Activated CD4-positive, alpha-beta T cell treated with anti-CD3 and anti-CD28 coated beads for 36 hours (primary cell): ENCODE measurements around the gene HOXA10. TPM values are rescaled to one million over a fixed set of nuclear protein-coding genes. Genes with fewer than 3 reads are reported as not detected.

Source experiments
- ATAC-seq: fragments of 200-7000 bp; cut with Tn5 transposase; one replicate; pipeline ENCODE4 v1.10.0; 2021; ENCODE audit warnings: mild to moderate bottlenecking, moderate library complexity
- CTCF ChIA-PET: fragments of 350-600 bp; sonication (Branson Sonifier 250); formaldehyde crosslinking; loops from one replicate; lab custom pipeline; 2021; ENCODE audit warnings: antibody characterized with exemption; lab: Charles Lee
- POLR2A ChIA-PET: fragments of 350-600 bp; sonication (Branson Sonifier 250); formaldehyde crosslinking; loops from one replicate; lab custom pipeline; 2021; ENCODE audit warnings: antibody characterized with exemption, inconsistent platforms; lab: Charles Lee
- DNase-seq: peaks from one replicate; pipeline ENCODE4 v3.0.0-alpha.2; 2020
- H3K27ac Mint-ChIP-seq: one replicate; pipeline ENCODE4 v1.8.0; 2021; ENCODE audit warnings: mixed read lengths
- H3K27me3 Mint-ChIP-seq: one replicate; pipeline ENCODE4 v1.8.0; 2021; ENCODE audit warnings: mixed read lengths
- H3K36me3 Mint-ChIP-seq: one replicate; pipeline ENCODE4 v1.8.0; 2021; ENCODE audit warnings: low read depth, mixed read lengths
- H3K4me1 Mint-ChIP-seq: one replicate; pipeline ENCODE4 v1.8.0; 2021; ENCODE audit warnings: mixed read lengths
- H3K4me3 Mint-ChIP-seq: one replicate; pipeline ENCODE4 v1.8.0; 2021; ENCODE audit warnings: mild to moderate bottlenecking, moderate library complexity, mixed read lengths
- H3K9me3 Mint-ChIP-seq: one replicate; pipeline ENCODE4 v1.8.0; 2021; ENCODE audit warnings: low read depth, mixed read lengths
- intact Hi-C, 2 experiments: fragments of 100-400 bp; cut with DNase I in 1 of 2; cut with micrococcal nuclease in 1 of 2; formaldehyde crosslinking; loops; one replicate each; pipeline versions ENCODE4 v1.14.2 to v1.15.1; 2022 to 2024; cut with DNase I, micrococcal nuclease
- total RNA-seq, 2 experiments: library from RNA; stranded (reverse); gene quantifications; one replicate each; pipeline ENCODE4 v1.2.3, GENCODE V29; 2021

The HOXA10 gene
- total RNA-seq, 2 experiments from 2014 or later: not detected

DNA sequence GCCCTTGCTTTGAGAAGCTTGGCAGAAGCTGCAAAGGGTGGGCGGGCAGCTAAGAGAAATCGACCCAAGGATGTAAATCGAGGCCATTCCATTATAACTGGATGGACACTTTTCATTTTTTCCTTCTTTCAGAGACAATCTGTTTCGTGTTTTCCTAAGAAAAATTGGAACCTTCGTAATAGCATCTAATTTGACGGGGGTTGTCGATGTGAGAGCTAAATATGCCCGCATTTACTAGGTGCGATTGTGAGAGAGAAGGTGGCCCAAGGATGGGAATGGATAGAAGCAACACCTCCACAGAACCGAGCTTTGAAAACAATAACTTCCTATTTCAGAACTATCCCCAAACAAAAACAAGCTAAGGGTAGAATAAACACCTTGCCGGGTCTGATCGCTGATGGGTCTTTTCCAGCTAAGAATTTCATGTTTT is 42.7 kb downstream of the HOXA10 start:
- Mint-ChIP-seq H3K27me3 (peaks cover 39% of the 10 kb centered on the region), H3K4me3 (peak overlapping the region; percentile 56), H3K27ac (no peak overlapping the region), H3K9me3 (no peaks in the 10 kb centered on the region), H3K4me1 (peaks cover 19% of the 10 kb centered on the region), H3K36me3 (no peaks in the 10 kb centered on the region)
- CTCF ChIA-PET: interaction anchor here (1.1 kb wide), 2 partner anchors 17 to 19 kb away, joined by 3 read pairs; no protein-coding TSS in a partner anchor
- intact Hi-C loops: loop anchor here in 1 of 2 experiments (5.0 kb wide), 1 partner anchor 34 kb away; the partner anchor contains the start of gene HOXA1
- DNase-seq (no peak), ATAC-seq (no peak)
- POLR2A ChIA-PET: no interaction called here

DNA sequence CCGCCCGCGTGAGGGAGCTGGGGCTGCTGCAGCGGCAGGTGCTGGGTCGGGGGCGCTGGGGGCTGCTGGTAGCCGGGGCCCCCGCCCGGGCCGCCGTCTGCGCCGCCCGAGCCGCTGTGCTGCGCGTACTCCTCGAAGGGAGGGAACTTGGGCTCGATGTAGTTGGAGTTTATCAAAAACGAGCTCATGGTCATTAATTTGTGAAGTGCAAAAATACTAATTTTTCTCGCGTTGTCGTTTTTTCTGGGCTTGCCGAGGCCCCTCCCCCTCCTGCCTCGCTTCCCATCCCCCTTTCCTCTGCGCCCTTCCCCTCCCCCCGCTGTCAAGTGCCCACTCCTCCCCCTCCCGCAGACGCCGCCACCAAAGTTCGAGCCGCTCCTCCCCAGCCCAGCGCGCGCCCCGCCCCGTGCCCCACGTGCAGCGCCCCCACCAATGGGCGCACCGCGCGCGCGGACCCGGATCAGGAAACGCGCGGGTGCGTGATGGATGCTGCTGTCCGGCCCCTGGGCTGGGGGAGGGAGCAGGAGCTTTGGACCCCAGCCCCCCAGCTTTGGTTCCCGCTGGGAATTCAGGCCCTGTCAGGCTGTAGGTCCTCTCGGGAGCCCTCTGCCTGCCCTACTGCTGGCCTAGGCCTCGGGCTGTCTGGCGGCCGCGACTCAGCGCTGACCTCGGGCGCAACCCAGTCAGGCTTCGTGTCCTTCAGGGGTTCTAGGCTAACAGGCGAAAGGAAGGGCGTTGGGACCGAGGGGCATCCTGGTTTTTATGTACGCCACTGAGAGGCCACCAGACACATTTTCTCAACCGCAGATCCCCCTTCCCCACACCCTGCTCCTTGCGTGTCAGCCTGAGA is 43.4 kb downstream of the HOXA10 start, which contains the start of gene HOXA4:
Gene HOXA4 (minus strand): TSS at position 218 of the 850 bp plus-strand sequence. CDS start 24 bp downstream, at position 194.
- peaks cover 17% of the 10 kb centered on the region for H3K4me1 Mint-ChIP-seq
- peak within 1 kb of the TSS; percentile 42 for H3K27ac Mint-ChIP-seq
- ChIA-PET CTCF (interaction anchor here (1.1 kb wide), 2 partner anchors 17 to 20 kb away, joined by 3 read pairs; no protein-coding TSS in a partner anchor), POLR2A (no interaction called here)
- peaks cover 38% of the 10 kb centered on the region for H3K27me3 Mint-ChIP-seq
- DNase-seq (peak; percentile 83), ATAC-seq (peak; percentile 87)
- intact Hi-C loops: loop anchor here in 1 of 2 experiments (5.0 kb wide), 1 partner anchor 33 kb away; the partner anchor contains the start of gene HOXA1
- no peaks in the 10 kb centered on the region for H3K9me3 Mint-ChIP-seq
- H3K36me3 Mint-ChIP-seq: no peaks in the 10 kb centered on the region
- peak within 1 kb of the TSS; percentile 56 for H3K4me3 Mint-ChIP-seq

DNA sequence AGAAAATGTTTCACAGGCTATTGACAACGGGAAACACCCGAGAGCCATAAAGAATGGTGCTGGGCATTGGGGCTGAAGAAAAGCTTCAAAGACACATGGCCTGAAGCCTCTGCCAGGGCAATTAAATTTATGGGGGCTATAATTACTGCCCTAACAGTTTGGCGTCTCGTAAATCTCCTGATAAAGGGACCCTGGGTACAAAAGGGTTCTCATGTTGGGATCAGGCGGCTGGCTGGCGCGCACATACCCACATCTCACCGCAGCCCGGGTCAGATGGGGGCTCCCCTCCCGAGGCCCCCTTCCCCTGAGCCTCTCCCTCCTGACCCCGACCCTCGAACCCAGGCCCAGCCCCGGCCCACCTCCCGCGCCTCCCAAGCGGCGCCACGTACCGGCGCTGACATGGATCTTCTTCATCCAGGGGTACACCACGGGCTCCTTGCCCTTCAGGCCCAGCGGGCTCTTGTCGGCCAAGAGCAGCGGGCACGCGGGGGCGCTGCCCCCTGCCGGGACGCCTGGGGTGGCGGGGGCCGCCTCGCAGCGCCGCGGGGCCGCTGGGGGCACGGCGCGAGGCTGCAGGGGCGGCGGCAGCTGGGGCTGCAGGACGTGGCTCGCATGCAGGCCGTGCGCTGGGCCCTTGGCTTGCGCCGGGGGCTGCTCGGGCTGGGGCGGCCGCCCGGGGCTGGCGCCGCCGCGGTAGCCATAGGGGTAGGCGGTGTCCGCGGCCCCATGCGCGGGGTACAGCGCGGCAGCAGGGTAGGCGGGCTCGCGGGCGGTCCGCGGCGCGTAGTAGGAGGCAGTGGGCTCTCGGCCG is 44.2 kb downstream of the HOXA10 start:
- POLR2A ChIA-PET: no interaction called here
- no peak for ATAC-seq

DNA sequence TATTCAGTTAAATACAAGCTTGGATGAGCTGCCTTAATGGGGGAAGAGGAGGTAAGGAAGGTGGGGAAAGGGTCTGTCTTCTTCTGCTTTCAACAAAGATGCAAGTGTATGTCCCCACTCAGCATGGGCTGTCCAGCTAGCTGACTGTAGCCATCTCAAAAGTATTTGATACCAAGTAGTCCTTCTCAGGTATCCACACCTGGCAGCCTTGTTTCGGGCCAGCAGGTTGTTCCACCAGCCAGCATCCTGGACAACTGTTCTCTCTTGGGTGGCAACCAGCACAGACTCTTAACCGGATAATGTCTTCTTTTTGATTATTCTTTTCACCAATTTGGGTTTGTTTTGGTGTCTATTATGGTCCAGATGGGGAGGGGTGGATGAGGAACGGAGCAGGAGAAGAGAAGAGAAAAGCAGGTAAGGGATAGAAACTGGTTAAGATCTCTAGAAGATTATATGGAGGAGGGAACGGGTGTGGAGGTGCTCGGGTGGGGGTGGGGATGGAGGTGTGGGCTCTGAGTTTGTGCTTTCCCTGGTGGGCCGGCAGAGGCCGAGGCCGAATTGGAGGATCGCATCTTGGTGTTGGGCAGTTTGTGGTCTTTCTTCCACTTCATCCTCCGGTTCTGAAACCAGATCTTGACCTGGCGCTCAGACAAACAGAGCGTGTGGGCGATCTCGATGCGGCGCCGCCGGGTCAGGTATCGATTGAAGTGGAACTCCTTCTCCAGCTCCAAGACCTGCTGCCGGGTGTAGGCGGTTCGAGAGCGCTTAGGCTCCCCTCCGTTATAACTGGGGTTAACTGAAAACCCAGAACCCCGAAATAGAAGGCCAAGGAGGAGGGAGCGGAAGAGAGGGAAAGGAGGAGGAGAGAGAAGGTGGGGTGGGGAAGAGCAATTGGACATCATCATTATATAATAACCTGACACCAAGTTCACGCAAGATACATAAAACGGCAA is 45.1 kb downstream of the HOXA10 start:
- intact Hi-C loops: no loop called here
- CTCF ChIA-PET: interaction anchor here (0.6 to 1.2 kb wide), 2 partner anchors 20 to 51 kb away, joined by 3 to 4 read pairs; no protein-coding TSS in a partner anchor
- no peak overlapping the region for H3K4me3 Mint-ChIP-seq

More for the DNA sequence above, 44.2 kb downstream of the HOXA10 start:
- no peak overlapping the region for H3K27ac Mint-ChIP-seq
- peaks cover 12% of the 10 kb centered on the region for H3K4me1 Mint-ChIP-seq
- peaks cover 38% of the 10 kb centered on the region for H3K27me3 Mint-ChIP-seq
- CTCF ChIA-PET: no interaction called here
- intact Hi-C loops: loop anchor here in 1 of 2 experiments (5.0 kb wide), 1 partner anchor 33 kb away; the partner anchor contains the start of gene HOXA1
- H3K9me3 Mint-ChIP-seq: no peaks in the 10 kb centered on the region
- no peaks in the 10 kb centered on the region for H3K36me3 Mint-ChIP-seq
- H3K4me3 Mint-ChIP-seq: no peak overlapping the region
- no peak for DNase-seq

DNA sequence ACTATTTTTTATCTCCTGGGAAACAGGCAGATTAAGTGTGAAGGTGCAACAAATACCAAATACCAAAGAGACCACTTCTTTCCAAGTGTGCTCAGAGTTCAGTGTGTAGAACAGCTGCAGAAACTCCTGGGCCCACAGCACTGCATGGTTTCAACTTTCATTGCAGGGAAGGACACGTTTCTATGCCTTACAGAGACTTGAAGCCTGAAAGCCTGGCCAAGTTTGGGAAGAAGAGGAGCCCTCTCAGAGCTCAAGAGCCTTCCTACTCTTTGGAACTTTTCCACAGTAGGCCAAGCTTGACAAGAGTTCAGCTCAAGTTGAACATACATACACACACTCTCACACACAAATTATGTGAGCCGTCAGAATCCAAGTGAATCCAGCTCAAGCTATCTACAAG is 46.1 kb downstream of the HOXA10 start:
- no peak overlapping the region for H3K27ac Mint-ChIP-seq
- intact Hi-C loops: no loop called here
- DNase-seq (no peak), ATAC-seq (no peak)
- ChIA-PET POLR2A (no interaction called here), CTCF (interaction anchor here (0.5 to 1.2 kb wide), 3 partner anchors 22 to 67 kb away, joined by 3 to 4 read pairs (median 4); no protein-coding TSS in a partner anchor)
- no peaks in the 10 kb centered on the region for H3K4me1 Mint-ChIP-seq
- no peaks in the 10 kb centered on the region for H3K36me3 Mint-ChIP-seq
- H3K9me3 Mint-ChIP-seq: no peaks in the 10 kb centered on the region
- H3K4me3 Mint-ChIP-seq: no peak overlapping the region
- peaks cover 35% of the 10 kb centered on the region for H3K27me3 Mint-ChIP-seq

More for the DNA sequence above, 45.1 kb downstream of the HOXA10 start:
- Mint-ChIP-seq H3K27me3 (peaks cover 40% of the 10 kb centered on the region), H3K9me3 (no peaks in the 10 kb centered on the region), H3K36me3 (no peaks in the 10 kb centered on the region), H3K27ac (no peak overlapping the region), H3K4me1 (peaks cover 4% of the 10 kb centered on the region)
- ATAC-seq (no peak), DNase-seq (no peak)
- POLR2A ChIA-PET: no interaction called here

DNA sequence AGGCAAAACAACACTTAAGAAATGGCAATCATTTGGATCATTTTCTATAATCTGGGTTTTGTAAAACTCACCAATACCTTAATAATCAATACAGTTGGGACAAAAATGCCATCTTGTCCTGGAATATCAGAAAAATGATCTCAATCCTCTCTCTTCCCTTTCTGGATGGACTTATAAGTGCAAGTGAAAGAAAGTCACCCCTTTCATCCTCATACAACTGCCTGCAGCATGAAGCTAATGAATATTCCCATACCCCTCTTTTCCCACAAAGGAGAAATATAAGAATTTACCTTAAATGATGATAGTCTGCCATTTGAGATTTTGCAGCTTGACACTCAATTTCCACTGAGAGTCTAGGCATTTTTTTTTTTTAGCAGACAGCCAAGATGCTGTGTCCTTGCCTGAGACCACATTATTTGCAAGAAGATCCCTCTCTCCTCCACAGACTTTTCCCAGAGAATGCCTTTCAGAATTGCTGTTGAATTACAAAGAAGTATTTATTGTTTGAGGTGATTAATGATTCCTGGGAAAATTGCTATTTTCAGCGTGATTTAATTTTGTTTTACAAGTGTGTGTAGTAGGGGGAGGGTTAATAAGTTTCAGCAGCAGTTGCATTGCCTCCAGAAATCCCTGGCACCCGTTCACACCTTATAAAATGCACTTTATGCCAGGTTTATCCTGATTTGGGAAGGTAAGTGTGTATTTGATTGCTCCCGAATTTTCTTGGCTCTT is 47.4 kb downstream of the HOXA10 start:
- POLR2A ChIA-PET: no interaction called here
- no peak overlapping the region for H3K4me3 Mint-ChIP-seq
- H3K36me3 Mint-ChIP-seq: no peaks in the 10 kb centered on the region
- no peak for DNase-seq
- no peaks in the 10 kb centered on the region for H3K9me3 Mint-ChIP-seq
- no peak for ATAC-seq
- CTCF ChIA-PET: interaction anchor here (0.6 kb wide), 1 partner anchor 8 kb away, joined by 4 read pairs; no protein-coding TSS in a partner anchor
- H3K27me3 Mint-ChIP-seq: peaks cover 32% of the 10 kb centered on the region
- no peak overlapping the region for H3K27ac Mint-ChIP-seq
- no peaks in the 10 kb centered on the region for H3K4me1 Mint-ChIP-seq
- intact Hi-C loops: no loop called here

DNA sequence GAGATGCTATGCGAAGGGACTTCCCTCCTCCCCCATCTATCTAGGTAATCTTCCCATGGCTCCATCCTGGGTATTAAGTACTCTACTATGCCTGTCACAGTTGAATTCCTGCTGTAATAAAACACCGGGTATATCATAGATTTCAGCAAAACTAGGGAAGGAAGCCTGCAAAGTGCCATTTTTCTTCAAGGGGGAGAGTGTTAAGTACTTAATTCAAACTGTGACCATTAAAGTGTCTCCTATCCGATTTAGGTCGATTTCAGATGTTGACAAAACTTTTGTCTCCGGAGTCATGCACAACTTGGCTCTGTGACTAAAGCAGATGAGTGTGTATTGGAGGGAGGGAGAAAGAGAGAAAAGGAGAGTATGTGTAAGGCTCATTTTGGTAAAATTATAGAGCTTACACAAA is 48.1 kb downstream of the HOXA10 start:
- H3K9me3 Mint-ChIP-seq: no peaks in the 10 kb centered on the region
- no peak overlapping the region for H3K27ac Mint-ChIP-seq
- H3K36me3 Mint-ChIP-seq: no peaks in the 10 kb centered on the region
- ATAC-seq (no peak), DNase-seq (no peak)
- intact Hi-C loops: no loop called here
- no peak overlapping the region for H3K4me3 Mint-ChIP-seq
- ChIA-PET CTCF (no interaction called here), POLR2A (no interaction called here)
- H3K4me1 Mint-ChIP-seq: no peaks in the 10 kb centered on the region
- peaks cover 29% of the 10 kb centered on the region for H3K27me3 Mint-ChIP-seq

DNA sequence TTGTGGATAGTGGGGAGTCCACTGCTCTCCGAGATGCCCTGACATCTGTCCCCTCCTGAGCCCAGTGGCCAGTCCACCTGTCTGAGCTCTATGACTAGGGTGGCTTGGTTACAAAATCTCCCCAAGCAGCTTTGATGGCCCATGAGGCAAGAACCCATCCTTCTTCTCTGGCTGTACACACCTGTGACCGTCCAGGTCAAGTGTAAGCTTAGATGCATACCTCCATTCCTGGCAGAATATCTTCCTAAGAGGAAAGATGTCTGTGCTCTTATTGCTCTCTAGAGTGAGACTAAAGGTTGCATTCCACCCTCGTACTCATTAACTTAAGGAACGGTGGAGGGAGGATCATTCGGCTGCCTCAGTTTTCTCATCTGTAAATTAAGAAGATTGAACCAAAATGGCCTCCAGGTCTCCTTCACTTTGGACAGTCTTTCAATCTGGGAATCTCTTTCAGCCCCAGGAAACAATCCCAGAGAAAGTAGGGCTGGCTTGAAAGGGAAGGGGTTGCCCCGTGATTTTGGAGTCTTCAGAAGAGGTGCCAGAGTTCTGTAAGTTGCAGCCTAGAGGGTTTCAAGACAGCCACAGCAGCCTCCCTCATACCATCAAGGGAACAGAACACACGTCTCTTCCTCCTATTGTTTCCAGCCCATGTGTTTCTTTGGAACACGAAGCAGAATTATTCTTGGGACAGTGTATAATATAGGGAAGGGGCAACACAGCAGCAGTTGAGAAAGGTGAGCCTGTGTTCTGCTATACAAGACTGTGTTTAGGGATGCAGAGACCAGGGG is 49.0 kb downstream of the HOXA10 start:
- Mint-ChIP-seq H3K4me3 (no peak overlapping the region), H3K27ac (no peak overlapping the region), H3K9me3 (no peaks in the 10 kb centered on the region), H3K4me1 (no peaks in the 10 kb centered on the region), H3K27me3 (peaks cover 29% of the 10 kb centered on the region), H3K36me3 (no peaks in the 10 kb centered on the region)
- intact Hi-C loops: no loop called here
- ATAC-seq (no peak), DNase-seq (no peak)
- ChIA-PET CTCF (interaction anchor here (0.9 kb wide), 1 partner anchor 60 kb away, joined by 3 read pairs; the partner anchor contains the start of gene HOXA11), POLR2A (no interaction called here)

DNA sequence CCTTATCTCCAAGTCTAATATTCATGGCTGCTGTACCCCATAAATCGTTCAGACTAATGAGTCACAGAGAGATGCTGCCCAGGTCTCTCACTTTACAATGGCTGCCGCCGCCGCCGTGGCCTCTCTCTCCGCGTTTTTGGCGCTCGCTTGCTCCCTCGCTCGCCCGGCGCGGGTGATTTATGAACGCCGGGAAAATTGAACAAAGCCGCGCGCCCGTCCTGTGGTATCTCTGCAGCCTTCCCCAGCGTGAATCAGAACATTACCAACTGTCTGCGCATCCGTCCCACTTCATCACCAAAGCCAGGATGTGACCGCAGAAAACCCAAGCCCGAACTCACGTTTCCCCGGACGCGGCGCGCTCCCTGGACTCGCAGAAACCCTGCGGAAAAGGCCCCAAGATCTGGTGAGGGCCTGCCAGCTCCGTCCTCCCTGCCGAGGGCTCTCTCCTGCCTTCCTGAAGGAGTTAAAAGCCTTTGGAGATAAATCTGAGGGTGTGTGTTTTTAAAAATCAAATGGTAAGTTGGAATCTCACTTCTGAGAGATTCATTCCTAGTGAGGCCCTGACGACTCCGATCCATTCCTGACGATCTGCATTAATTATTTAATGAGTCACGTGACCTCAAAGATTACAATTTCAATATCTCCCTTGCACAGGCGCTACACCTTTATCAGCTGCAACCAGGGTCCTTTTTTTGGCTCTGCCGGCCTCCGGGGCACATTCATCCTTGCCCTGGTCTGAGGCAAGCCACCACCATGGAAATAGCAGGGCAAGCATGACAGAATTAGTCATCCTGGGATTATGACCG is 49.8 kb downstream of the HOXA10 start:
- H3K27ac Mint-ChIP-seq: no peak overlapping the region
- POLR2A ChIA-PET: no interaction called here
- CTCF ChIA-PET: interaction anchor here (0.9 kb wide), 1 partner anchor 61 kb away, joined by 3 read pairs; the partner anchor contains the start of gene HOXA11
- no peak overlapping the region for H3K4me3 Mint-ChIP-seq
- H3K36me3 Mint-ChIP-seq: no peaks in the 10 kb centered on the region
- H3K4me1 Mint-ChIP-seq: no peaks in the 10 kb centered on the region
- no peak for DNase-seq
- ATAC-seq: no peak
- intact Hi-C loops: no loop called here
- H3K9me3 Mint-ChIP-seq: no peaks in the 10 kb centered on the region
- H3K27me3 Mint-ChIP-seq: peaks cover 29% of the 10 kb centered on the region
